Prostate gland (tissue), 2 donors: Measurements from ENCODE around the gene STK4.

Source experiments
- CTCF ChIP-seq, 4 experiments: fragments of 200-600 bp in 2 of 4; fragments of 450-650 bp in 2 of 4; sonication (generic) in 2 of 4; IDR thresholded peaks; 1 replicate in 3 of 4; 2 replicates in 1 of 4; pipeline ENCODE4 v1.5.1; 2016 to 2019; ENCODE audit warnings: antibody characterized with exemption in 4 of 4, mild to moderate bottlenecking in 2 of 4, moderate library complexity in 2 of 4
- POLR2A ChIP-seq: fragments of 450-650 bp; IDR thresholded peaks from one replicate; pipeline ENCODE4 v1.6.1; 2016; ENCODE audit warnings: antibody characterized with exemption, mild to moderate bottlenecking

- no peak for TF ChIP-seq POLR2A
- TF ChIP-seq CTCF (IDR thresholded peaks at IDR 0.05): no peak
These were observed 19.9 kb upstream of the STK4 start for GRCh38 chr20:44946271-44946852.
